Stimulated activated memory B cell treated with anti-CD40 and anti-IgM and Interleukin-4, amounts not matched to agents 10 μg/mL and 1 μg/mL and 100 μg/mL, for 72 hours (primary cell): Measurements from ENCODE around the gene NALCN.

ENCODE experiments used
- ATAC-seq: fragments of 150-1000 bp; cut with Tn5 transposase; 2 replicates; pipeline ENCODE4 v1.10.0; 2021
- H3K27ac Mint-ChIP-seq: one replicate; pipeline ENCODE4 v1.8.0; 2022; ENCODE audit warnings: mild to moderate bottlenecking, mixed read lengths
- H3K27me3 Mint-ChIP-seq: one replicate; pipeline ENCODE4 v1.8.0; 2022; ENCODE audit warnings: mixed read lengths
- H3K36me3 Mint-ChIP-seq: one replicate; pipeline ENCODE4 v1.8.0; 2022; ENCODE audit warnings: mixed read lengths
- H3K4me1 Mint-ChIP-seq: one replicate; pipeline ENCODE4 v1.8.0; 2022; ENCODE audit warnings: mixed read lengths
- H3K4me3 Mint-ChIP-seq: one replicate; pipeline ENCODE4 v1.8.0; 2022; ENCODE audit warnings: mild to moderate bottlenecking, moderate library complexity, mixed read lengths
- H3K9me3 Mint-ChIP-seq: one replicate; pipeline ENCODE4 v1.8.0; 2022; ENCODE audit warnings: mixed read lengths

The NALCN gene

DNA sequence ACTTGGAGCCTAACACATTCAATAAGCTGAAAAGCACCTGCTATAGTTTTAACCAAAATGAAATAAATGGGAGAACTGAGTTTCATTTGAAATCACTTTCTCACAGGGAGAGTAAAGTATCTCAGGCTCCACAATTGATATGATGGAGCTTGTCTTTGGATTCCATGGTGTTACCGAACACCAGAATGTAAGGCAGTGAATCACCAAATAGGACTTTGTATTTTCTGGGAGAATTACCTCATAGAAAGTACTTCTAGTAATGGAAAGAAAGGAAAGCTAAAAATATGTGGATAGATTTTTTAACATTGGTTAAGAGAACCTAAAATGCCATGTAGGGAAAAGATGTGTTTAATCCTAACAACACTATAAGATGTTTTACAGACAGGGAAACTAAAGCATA, 123.6 kb downstream of the NALCN start:
- Mint-ChIP-seq H3K9me3 (peaks cover 4% of the 10 kb centered on the region), H3K36me3 (no peaks in the 10 kb centered on the region), H3K27me3 (no peaks in the 10 kb centered on the region), H3K4me3 (no peak overlapping the region), H3K4me1 (no peaks in the 10 kb centered on the region), H3K27ac (no peak overlapping the region)
- no peak for ATAC-seq

DNA sequence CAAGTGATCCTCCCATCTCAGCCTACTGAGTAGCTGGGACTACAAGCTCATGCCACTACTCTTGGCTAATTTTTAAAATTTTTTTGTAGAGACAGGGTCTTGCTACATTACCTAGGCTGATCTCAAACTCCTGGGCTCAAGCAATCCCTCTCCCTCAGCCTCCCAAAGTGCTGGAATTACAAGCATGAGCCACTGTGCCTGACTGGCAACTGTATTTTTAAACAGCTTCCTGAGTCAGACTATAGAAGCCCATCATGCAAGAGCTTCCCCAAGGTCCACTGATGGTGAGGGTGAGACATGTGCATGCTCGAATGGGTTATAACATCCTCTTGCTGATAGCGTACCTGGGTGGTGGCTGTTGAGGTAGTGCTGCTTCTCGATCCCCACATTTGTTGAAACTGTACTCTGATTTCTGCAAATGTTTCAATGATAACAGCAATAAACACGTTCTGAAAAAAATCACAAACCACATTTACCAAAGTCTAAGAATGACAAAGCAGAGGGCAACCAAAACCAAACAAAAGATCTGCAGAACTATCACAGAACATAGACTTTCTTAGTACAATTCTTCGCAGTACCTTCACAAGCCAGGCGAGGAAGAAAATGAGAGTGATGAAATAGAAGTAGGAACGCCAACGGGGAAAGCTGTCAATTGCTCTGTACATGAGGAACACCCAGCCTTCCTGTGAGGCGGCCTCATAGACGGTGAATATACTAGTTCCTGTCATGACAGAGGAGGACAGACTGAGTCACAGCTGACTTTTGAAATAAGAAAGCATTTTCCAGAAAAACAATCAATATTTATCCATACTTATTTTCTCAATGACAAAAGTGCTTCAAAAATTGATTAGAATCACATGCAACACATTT, 124.4 kb downstream of the NALCN start:
- H3K27ac Mint-ChIP-seq, result no peak overlapping the region
- no peaks in the 10 kb centered on the region for H3K36me3 Mint-ChIP-seq
- H3K4me1 Mint-ChIP-seq, result no peaks in the 10 kb centered on the region
- H3K9me3 Mint-ChIP-seq, result peaks cover 4% of the 10 kb centered on the region
- ATAC-seq, result no peak
- no peak overlapping the region for H3K4me3 Mint-ChIP-seq
- no peaks in the 10 kb centered on the region for H3K27me3 Mint-ChIP-seq

DNA sequence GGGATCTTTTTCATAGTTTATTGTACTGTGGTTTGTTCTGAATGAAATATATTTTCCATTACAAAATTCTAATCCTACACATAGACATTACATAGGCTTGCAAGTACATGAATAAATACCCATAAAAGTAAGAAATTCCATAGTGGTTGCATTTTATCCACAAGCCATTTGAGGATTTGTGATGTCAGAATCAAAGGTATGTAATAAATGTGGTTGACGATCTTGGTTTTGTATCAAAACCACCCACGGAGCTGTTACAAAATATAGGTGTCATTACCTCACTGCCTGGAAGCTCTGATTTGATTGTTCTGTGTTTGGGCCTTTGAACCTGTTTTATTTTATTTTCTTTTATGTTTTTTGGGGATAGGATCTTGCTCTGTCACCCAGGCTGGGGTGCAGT, 125.1 kb downstream of the NALCN start:
- no peak overlapping the region for H3K4me3 Mint-ChIP-seq
- H3K27ac Mint-ChIP-seq, result no peak overlapping the region
- no peaks in the 10 kb centered on the region for H3K27me3 Mint-ChIP-seq
- no peaks in the 10 kb centered on the region for H3K36me3 Mint-ChIP-seq
- no peak for ATAC-seq
- peaks cover 6% of the 10 kb centered on the region for H3K9me3 Mint-ChIP-seq
- H3K4me1 Mint-ChIP-seq, result no peaks in the 10 kb centered on the region

DNA sequence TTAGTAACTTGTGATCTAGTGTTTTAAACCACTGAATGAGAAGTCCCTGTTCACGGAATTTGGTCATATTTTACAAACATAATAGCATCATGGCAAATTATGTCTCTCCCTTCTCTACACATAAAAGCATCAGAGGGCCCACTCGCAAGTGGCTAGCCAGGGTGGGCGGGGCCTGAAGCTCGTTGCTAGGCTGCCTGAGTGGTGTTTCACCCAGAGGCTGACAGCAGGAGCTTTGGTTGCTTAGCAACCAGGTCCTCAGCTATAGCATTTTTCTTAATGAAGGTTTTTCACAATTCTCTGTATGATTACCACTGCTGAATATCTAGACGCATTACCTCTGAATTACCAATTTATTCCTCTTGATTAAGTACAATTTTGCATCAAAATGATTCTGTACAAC, 126.5 kb downstream of the NALCN start:
- no peak for ATAC-seq
- H3K27ac Mint-ChIP-seq, result no peak overlapping the region

DNA sequence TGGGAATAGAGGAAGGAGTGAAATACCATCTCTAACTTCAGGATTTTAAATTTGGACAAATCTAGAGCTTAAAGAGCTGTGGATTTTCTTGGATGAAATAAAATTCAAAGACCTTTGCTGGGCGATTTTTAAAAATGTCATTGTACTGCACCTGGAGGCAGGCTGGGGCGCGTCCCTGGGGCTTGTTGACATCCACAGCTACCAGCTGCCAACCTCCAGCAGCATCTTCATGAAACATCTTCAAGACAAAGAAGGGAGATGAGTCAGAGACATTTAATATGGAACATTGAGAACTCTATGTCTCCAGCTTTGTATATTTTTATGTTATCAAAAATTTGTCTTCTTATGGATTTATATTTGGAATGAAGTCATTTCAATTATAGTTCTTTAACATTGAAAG, 132.5 kb downstream of the NALCN start:
- H3K9me3 Mint-ChIP-seq, result peaks cover 5% of the 10 kb centered on the region
- no peak overlapping the region for H3K4me3 Mint-ChIP-seq
- no peaks in the 10 kb centered on the region for H3K4me1 Mint-ChIP-seq
- H3K36me3 Mint-ChIP-seq, result no peaks in the 10 kb centered on the region
- no peak for ATAC-seq
- H3K27me3 Mint-ChIP-seq, result no peaks in the 10 kb centered on the region
- no peak overlapping the region for H3K27ac Mint-ChIP-seq

More for the DNA sequence above, 126.5 kb downstream of the NALCN start:
- Mint-ChIP-seq H3K9me3 (peaks cover 6% of the 10 kb centered on the region), H3K36me3 (no peaks in the 10 kb centered on the region), H3K4me1 (no peaks in the 10 kb centered on the region), H3K4me3 (no peak overlapping the region), H3K27me3 (no peaks in the 10 kb centered on the region)

DNA sequence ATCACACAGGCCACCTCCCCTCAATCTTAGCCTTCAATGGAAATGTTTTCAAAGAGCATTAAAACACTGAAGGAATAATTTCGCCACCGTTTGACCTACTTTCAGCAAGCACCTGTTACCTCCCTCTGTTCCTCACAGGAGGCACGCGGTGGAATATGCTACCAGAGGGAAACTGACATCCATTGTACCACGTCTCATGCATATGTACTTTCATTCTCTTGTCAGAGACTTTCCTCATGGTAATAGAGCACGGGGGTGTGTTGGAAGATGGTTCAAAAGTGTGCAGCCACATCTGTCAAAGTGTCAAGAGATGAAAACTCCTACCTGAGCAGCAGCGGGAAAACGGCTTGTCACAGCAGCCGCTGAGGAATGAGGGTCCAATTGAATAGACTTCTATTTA, 143.4 kb downstream of the NALCN start:
- Mint-ChIP-seq H3K27me3 (no peaks in the 10 kb centered on the region), H3K9me3 (no peaks in the 10 kb centered on the region)
- ATAC-seq, result no peak

DNA sequence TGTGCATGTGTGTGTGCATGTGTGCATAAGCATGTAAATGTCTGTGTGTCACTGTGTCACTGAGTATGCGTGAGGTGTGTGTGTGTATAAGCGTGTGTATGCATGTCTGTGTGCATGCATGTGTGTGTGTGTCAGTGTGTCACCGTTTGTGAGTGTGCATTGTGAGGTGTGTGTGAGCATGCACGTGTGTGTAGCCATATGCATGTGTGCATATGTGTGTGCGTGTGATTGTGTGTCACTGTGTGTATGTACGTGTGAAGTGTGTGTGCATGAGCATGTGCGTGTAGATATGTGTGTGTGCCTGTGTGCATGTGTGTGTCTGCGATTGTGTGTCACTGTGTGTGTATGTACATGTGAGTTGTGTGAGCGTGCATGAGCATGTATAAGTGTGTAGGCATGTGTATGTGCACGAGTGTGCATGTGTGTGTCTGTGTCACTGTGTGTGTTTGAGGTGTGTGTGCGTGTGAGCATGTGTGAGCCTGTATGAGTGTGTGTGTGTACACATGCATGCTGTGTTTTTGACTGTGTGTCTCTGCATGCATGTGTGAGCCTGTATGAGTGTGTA, 144.5 kb downstream of the NALCN start:
- H3K27me3 Mint-ChIP-seq, result no peaks in the 10 kb centered on the region
- H3K4me1 Mint-ChIP-seq, result no peaks in the 10 kb centered on the region
- H3K36me3 Mint-ChIP-seq, result no peaks in the 10 kb centered on the region
- no peak overlapping the region for H3K4me3 Mint-ChIP-seq
- no peak for ATAC-seq
- H3K27ac Mint-ChIP-seq, result no peak overlapping the region
- H3K9me3 Mint-ChIP-seq, result no peaks in the 10 kb centered on the region

More for the DNA sequence above, 143.4 kb downstream of the NALCN start:
- Mint-ChIP-seq H3K4me1 (no peaks in the 10 kb centered on the region), H3K4me3 (no peak overlapping the region), H3K27ac (no peak overlapping the region), H3K36me3 (no peaks in the 10 kb centered on the region)

DNA sequence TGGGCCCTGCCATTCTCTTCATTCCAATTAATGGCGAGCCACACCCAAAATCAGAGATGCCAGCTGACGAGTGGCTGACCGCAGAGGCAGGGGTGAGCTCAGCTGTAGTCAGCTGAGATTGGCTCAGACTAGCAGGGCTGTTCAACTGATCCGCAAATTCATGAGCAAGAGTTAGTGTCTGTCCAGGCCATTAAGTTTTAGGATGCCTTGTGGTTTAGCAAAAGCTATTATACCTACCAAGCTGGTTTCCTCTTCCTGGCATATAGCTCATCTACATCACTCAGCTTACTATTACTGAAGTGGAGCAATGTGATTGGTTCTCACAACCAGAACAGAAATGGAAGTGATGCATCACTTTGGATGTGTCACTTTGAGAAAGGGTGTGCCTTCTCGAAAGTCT, 148.7 kb downstream of the NALCN start:
- no peaks in the 10 kb centered on the region for H3K27me3 Mint-ChIP-seq
- ATAC-seq, result peak; percentile 24
- H3K27ac Mint-ChIP-seq, result no peak overlapping the region

DNA sequence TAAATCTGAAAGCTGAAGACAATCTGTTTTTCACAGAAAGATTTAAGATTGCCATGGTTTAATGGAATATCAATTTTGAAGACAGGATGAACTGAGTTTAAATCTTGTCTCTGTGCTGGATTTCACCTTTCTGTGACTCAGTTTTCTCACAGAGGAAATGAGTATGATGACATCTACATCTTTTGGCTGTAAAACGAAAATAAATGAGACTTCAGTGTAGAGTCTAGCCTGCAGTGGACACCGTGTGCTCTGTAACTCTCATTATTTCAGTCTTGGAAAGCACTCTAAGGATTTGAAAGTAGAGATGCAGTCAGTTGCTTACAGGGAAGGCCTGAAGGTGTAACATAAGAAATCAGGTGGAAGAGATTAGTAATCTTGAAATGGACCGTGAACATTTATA, 150.4 kb downstream of the NALCN start:
- Mint-ChIP-seq H3K4me3 (no peak overlapping the region), H3K27ac (no peak overlapping the region), H3K36me3 (no peaks in the 10 kb centered on the region), H3K4me1 (peaks cover 6% of the 10 kb centered on the region), H3K9me3 (no peaks in the 10 kb centered on the region), H3K27me3 (no peaks in the 10 kb centered on the region)
- ATAC-seq, result no peak

More for the DNA sequence above, 148.7 kb downstream of the NALCN start:
- Mint-ChIP-seq H3K4me1 (no peaks in the 10 kb centered on the region), H3K4me3 (no peak overlapping the region), H3K9me3 (no peaks in the 10 kb centered on the region), H3K36me3 (no peaks in the 10 kb centered on the region)

DNA sequence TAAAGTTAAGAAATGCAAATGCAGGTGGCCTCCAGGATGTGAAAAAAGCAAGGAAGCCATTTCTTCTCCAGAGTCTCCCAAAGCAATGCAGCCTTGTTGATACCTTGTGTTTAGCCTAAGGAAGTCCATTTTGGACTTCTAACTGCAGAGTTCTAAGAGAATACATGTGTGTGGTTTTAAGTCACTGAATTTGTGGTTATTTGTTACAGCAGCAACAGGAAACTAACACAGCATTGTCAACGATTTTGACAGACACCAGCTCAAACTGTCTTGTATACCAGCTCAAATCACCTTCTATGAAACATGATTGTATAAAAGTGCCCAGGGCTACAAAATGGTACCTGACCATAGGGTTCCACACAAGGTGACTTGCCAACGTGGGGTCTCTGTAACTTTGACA, 151.4 kb downstream of the NALCN start:
- no peak overlapping the region for H3K27ac Mint-ChIP-seq
- no peaks in the 10 kb centered on the region for H3K9me3 Mint-ChIP-seq
- H3K4me1 Mint-ChIP-seq, result peaks cover 6% of the 10 kb centered on the region
- H3K27me3 Mint-ChIP-seq, result no peaks in the 10 kb centered on the region
- H3K36me3 Mint-ChIP-seq, result no peaks in the 10 kb centered on the region
- H3K4me3 Mint-ChIP-seq, result no peak overlapping the region
- no peak for ATAC-seq

DNA sequence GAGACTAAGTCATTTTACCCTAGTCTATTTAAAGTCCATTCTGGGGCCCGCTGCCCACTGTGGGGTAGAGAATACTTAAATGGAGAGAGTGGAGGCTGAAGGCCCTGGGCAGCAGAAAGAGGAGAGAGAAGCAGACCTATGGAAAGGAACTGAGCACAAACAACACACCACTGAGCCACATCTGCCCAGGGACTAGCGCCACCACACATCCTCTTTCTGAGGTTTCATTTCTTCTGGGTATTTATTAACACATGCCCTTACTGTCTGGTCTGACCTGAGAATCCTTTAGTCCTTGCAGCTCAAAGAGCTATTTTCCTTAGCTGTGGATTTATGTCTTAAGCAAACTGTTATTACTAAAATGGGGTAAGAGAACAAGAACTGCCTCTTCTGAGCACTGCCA, 154.0 kb downstream of the NALCN start:
- H3K4me3 Mint-ChIP-seq, result no peak overlapping the region
- no peaks in the 10 kb centered on the region for H3K27me3 Mint-ChIP-seq
- ATAC-seq, result peak; percentile 58
- peaks cover 6% of the 10 kb centered on the region for H3K4me1 Mint-ChIP-seq
- no peaks in the 10 kb centered on the region for H3K9me3 Mint-ChIP-seq
- no peaks in the 10 kb centered on the region for H3K36me3 Mint-ChIP-seq
- H3K27ac Mint-ChIP-seq, result no peak overlapping the region

DNA sequence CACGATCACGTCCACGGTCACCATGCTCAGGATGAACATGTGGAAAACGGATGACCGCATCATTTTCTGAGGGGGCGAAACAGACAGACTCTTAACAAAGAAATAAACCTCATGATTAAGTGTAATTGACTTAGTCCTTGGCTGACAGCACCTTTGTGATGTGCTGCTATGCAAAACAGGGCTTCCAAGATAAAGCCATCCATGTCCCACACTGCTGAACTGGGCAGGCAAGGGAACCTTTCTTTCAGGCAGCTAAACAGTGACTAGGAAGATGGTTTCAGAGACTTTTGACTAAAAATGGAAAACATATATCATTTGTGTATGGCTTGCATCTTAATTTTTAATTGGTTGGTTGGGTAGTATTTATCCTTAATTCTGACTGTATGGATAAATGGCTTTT, 157.8 kb downstream of the NALCN start:
- no peak for ATAC-seq
- Mint-ChIP-seq H3K4me3 (no peak overlapping the region), H3K27ac (no peak overlapping the region), H3K4me1 (peaks cover 6% of the 10 kb centered on the region), H3K9me3 (peaks cover 11% of the 10 kb centered on the region), H3K36me3 (no peaks in the 10 kb centered on the region), H3K27me3 (no peaks in the 10 kb centered on the region)

DNA sequence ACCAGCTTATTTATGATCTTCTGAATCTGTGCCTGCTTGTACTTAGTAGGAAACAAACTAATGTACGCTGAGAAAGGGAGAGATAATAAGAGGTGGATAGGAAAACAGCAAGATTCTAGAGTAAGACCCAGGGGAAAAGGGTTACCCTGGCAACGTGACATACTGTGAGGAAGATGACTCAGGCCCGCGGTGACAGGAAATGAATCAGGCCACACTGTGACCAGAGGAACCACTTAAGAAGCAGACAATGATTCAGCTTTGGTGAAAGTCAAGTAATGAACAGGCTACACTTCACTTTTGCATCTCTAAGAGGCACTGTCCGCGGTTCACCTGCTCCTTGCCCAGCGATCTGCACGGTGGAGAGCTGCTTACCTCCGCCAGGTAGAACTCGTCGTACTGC, 158.2 kb downstream of the NALCN start:
- no peak overlapping the region for H3K4me3 Mint-ChIP-seq
- no peaks in the 10 kb centered on the region for H3K27me3 Mint-ChIP-seq
- peak; percentile 81 for ATAC-seq
- H3K4me1 Mint-ChIP-seq, result peaks cover 6% of the 10 kb centered on the region
- H3K27ac Mint-ChIP-seq, result no peak overlapping the region
- H3K36me3 Mint-ChIP-seq, result no peaks in the 10 kb centered on the region
- H3K9me3 Mint-ChIP-seq, result peaks cover 11% of the 10 kb centered on the region

DNA sequence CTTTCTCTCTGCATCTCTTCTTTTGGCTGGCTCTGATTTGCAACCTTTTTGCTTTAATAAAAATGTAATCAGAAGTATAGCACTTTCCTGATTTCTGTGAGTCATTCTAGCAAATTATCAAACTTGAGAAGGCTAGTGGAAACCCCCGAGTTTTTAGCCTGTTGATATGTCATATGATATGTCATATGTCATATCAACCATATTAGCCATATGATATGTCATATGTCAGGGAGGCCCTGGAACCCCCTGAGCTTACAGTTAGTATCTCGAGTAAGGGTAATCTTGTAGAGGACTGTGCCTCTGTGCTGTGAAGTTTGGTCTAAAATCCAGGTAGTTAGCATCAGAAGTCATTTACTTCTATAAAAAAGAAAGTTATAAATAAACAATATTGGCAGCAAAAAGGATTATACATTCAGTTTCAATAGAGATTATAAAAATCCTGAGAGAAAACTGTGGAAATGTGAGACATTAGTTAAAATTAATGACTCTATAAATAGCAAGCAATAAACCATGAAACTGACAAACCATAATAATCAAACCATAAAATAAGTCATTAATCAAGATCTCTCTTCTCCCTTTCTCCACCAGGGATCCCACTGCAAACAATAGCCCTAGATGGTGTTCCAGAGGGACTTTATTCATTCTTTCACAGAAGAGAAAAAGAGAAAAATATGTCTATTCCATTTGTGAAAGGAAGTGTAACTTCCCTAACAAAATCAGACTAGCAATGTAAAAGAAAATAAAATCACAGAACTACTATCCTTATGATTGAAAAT, 167.4 kb downstream of the NALCN start:
- Mint-ChIP-seq H3K27ac (no peak overlapping the region), H3K27me3 (no peaks in the 10 kb centered on the region), H3K9me3 (peaks cover 7% of the 10 kb centered on the region), H3K36me3 (no peaks in the 10 kb centered on the region), H3K4me3 (no peak overlapping the region), H3K4me1 (no peaks in the 10 kb centered on the region)
- ATAC-seq, result no peak

DNA sequence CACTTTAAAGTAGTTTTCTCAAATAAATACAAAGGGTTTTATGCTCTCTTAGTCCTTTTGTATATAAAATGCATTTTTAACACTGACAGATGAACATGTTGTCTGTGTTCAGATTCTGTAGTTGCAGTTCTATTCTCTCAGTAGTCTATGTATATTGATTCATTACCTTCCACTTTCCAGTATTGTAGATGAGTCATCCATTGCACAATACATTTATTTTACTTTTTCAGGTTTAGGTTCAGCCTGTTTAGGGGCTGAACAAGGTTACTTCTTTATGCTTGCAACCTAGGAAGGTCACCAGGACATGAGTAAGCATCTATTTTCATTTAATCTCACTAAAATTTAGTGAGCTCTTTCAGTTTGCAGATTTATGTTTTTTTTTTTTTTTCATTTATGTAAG, 173.6 kb downstream of the NALCN start:
- Mint-ChIP-seq H3K4me1 (no peaks in the 10 kb centered on the region), H3K27me3 (peaks cover 12% of the 10 kb centered on the region), H3K9me3 (no peaks in the 10 kb centered on the region), H3K4me3 (no peak overlapping the region), H3K27ac (no peak overlapping the region), H3K36me3 (no peaks in the 10 kb centered on the region)
- ATAC-seq, result no peak
